Prostate gland (tissue), 2 donors: ENCODE measurements around the gene GJC1. TPM values are rescaled to one million over a fixed set of nuclear protein-coding genes. Genes with fewer than 3 reads are reported as not detected.

Experiments
- DNase-seq: peaks from one replicate; pipeline ENCODE4 v3.0.0-alpha.2; 2019; ENCODE audit warnings: low spot score
- H3K27ac ChIP-seq, 2 donors: fragments of 200-600 bp; sonication (generic); 2 replicates each; pipeline ENCODE4 v1.5.1; 2017 to 2019
- H3K27me3 ChIP-seq: fragments of 200-600 bp; sonication (generic); replicated peaks from 2 replicates; pipeline ENCODE4 v1.5.1; 2019; ENCODE audit not compliant: insufficient read depth
- H3K36me3 ChIP-seq, 2 donors: fragments of 200-600 bp; sonication (generic); 1 replicate in 1 of 2; 2 replicates in 1 of 2; pipeline versions ENCODE4 v1.5.1 to v1.8.1; 2017 to 2019
- H3K4me1 ChIP-seq: fragments of 200-600 bp; sonication (generic); replicated peaks from 2 replicates; pipeline ENCODE4 v1.5.1; 2019
- H3K4me3 ChIP-seq, 2 donors: fragments of 200-600 bp; sonication (generic); 2 replicates each; pipeline ENCODE4 v1.5.1; 2017 to 2019
- H3K9me3 ChIP-seq: fragments of 200-600 bp; sonication (generic); 2 replicates; pipeline ENCODE4 v1.5.1; 2017
- POLR2A ChIP-seq: fragments of 450-650 bp; IDR thresholded peaks from one replicate; pipeline ENCODE4 v1.6.1; 2016; ENCODE audit warnings: antibody characterized with exemption, mild to moderate bottlenecking
- POLR2AphosphoS5 ChIP-seq: sonication (generic); formaldehyde crosslinking; IDR thresholded peaks from one replicate; pipeline ENCODE4 v1.6.1; 2017; ENCODE audit warnings: antibody characterized with exemption
- WGBS: methylation state at CpG from one replicate; pipeline ENCODE4 v1.1.5; 2018; 5-methylcytosine and 5-hydroxymethylcytosine counted together
- intact Hi-C: fragments of 100-400 bp; cut with DNase I; formaldehyde crosslinking; loops from one replicate; pipeline ENCODE4 v1.14.2; 2022
- total RNA-seq, 2 donors: library from RNA; depleted of rRNA; stranded (reverse); fragments of >200 nt; gene quantifications; one replicate each; pipeline ENCODE4 v1.1.0, GENCODE V29; 2016
- TF ChIP-seq, protein P1 (sequence below), 4 experiments: fragments of 200-600 bp in 2 of 4; fragments of 450-650 bp in 2 of 4; sonication (generic) in 2 of 4; IDR thresholded peaks; 1 replicate in 3 of 4; 2 replicates in 1 of 4; pipeline ENCODE4 v1.5.1; 2016 to 2019; ENCODE audit warnings: antibody characterized with exemption in 4 of 4, mild to moderate bottlenecking in 2 of 4, moderate library complexity in 2 of 4

Gene GJC1
- total RNA-seq, 2 donors from 2014 or later, result 5.3 to 18.3 TPM

GRCh38 chr17:44848257-44848795 is 18.2 kb upstream of the GJC1 start:
- Histone ChIP-seq H3K4me1 (no peaks in the 10 kb centered on the region), H3K4me3 (no peak overlapping the region), H3K27me3 (no peaks in the 10 kb centered on the region), H3K9me3 (no peaks in the 10 kb centered on the region), H3K27ac (no peak overlapping the region), H3K36me3 (peaks cover under 1 to 25% of the 10 kb centered on the region in 2 donors)
- no peak for TF ChIP-seq POLR2A
- no peak for TF ChIP-seq POLR2AphosphoS5
- TF ChIP-seq, protein P1, sequence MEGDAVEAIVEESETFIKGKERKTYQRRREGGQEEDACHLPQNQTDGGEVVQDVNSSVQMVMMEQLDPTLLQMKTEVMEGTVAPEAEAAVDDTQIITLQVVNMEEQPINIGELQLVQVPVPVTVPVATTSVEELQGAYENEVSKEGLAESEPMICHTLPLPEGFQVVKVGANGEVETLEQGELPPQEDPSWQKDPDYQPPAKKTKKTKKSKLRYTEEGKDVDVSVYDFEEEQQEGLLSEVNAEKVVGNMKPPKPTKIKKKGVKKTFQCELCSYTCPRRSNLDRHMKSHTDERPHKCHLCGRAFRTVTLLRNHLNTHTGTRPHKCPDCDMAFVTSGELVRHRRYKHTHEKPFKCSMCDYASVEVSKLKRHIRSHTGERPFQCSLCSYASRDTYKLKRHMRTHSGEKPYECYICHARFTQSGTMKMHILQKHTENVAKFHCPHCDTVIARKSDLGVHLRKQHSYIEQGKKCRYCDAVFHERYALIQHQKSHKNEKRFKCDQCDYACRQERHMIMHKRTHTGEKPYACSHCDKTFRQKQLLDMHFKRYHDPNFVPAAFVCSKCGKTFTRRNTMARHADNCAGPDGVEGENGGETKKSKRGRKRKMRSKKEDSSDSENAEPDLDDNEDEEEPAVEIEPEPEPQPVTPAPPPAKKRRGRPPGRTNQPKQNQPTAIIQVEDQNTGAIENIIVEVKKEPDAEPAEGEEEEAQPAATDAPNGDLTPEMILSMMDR (IDR thresholded peaks at IDR 0.05), result no peak
- intact Hi-C loops, result no loop called here
- WGBS, result 66% methylated on average over 6 of the region's 6 CpGs
- DNase-seq, result no peak

GRCh38 chr17:44847586-44847985 is 17.5 kb upstream of the GJC1 start, which contains the start of gene HIGD1B:
HIGD1B (plus strand) TSS chr17:44847883; CDS start chr17:44848153, 270 bp downstream.
- TF ChIP-seq POLR2AphosphoS5, result no peak
- TF ChIP-seq, protein P1 (IDR thresholded peaks at IDR 0.05), result no peak
- no peak for TF ChIP-seq POLR2A
- Histone ChIP-seq H3K27me3 (no peaks in the 10 kb centered on the region), H3K9me3 (no peaks in the 10 kb centered on the region), H3K4me3 (no peak within 1 kb of the TSS), H3K27ac (no peak within 1 kb of the TSS), H3K4me1 (no peaks in the 10 kb centered on the region), H3K36me3 (peaks cover 0 to 17% of the 10 kb centered on the region in 2 donors)
- intact Hi-C loops, result no loop called here
- WGBS, result 79% methylated on average over 2 of the region's 2 CpGs
- DNase-seq, result no peak

DNA sequence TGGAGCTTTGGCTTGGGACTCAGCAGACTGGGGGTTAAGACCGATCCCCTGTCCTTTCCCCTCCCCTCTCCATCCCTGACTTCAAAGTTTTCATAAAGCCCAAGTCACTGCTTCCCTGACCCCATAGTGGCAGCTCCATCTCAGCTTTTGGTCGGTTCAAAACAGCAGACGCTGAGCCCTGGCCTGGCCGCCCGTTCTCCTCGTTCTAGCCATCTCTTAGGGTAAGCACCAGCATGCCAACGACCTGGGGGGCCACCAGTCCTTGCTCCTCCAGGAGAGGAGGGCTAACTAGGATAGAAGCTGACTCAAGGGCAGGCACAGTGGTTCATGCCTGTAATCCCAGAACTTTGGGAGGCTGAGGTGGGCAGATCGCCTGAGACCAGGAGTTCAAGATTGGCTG is 16.1 kb upstream of the GJC1 start:
- Histone ChIP-seq H3K27me3 (no peaks in the 10 kb centered on the region), H3K9me3 (no peaks in the 10 kb centered on the region), H3K27ac (no peak overlapping the region), H3K4me3 (no peak overlapping the region), H3K4me1 (no peaks in the 10 kb centered on the region), H3K36me3 (peaks cover 0 to 7% of the 10 kb centered on the region in 2 donors)
- 80% methylated on average over 8 of the region's 8 CpGs for WGBS
- TF ChIP-seq, protein P1 (IDR thresholded peaks at IDR 0.05), result no peak
- TF ChIP-seq POLR2AphosphoS5, result no peak
- no peak for TF ChIP-seq POLR2A
- no peak for DNase-seq
- intact Hi-C loops, result no loop called here

DNA sequence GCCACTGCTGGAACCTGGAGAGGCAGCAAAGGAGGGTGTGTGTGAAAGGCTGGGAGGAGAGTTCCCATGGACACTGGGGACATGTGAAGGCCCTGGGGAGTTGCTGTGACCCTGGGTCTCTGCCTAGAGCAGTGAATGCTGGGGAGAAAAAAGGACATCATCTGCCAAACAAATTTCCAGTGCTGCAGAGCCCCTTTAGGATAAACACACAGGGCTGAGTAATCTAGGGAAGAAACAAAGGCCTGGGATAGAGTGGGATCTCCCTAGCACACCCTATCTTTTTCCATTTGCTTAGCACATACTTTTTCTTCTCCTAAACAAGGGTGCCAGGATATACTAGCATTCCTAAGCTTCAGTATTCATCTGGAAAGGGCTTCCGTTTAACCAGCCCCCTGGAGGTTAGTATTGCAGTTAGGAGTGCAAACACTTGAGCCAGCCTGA is 14.3 kb upstream of the GJC1 start:
- H3K27ac ChIP-seq, result no peak overlapping the region
- H3K9me3 ChIP-seq, result no peaks in the 10 kb centered on the region
- DNase-seq, result no peak
- H3K4me3 ChIP-seq, result no peak overlapping the region
- intact Hi-C loops, result no loop called here
- no peak for TF ChIP-seq POLR2AphosphoS5
- TF ChIP-seq, protein P1 (IDR thresholded peaks at IDR 0.05), result no peak
- TF ChIP-seq POLR2A, result no peak
- H3K36me3 ChIP-seq, result no peaks in the 10 kb centered on the region
- WGBS, result 53% methylated on average over 1 of the region's 1 CpG
- H3K4me1 ChIP-seq, result no peaks in the 10 kb centered on the region
- H3K27me3 ChIP-seq, result no peaks in the 10 kb centered on the region

GRCh38 chr17:44842748-44843147 is 12.7 kb upstream of the GJC1 start:
- H3K4me1 ChIP-seq, result no peaks in the 10 kb centered on the region
- no peaks in the 10 kb centered on the region for H3K9me3 ChIP-seq
- H3K27ac ChIP-seq, result no peak overlapping the region
- intact Hi-C loops, result no loop called here
- no peak for DNase-seq
- no peaks in the 10 kb centered on the region for H3K36me3 ChIP-seq
- TF ChIP-seq POLR2AphosphoS5, result no peak
- TF ChIP-seq POLR2A, result no peak
- TF ChIP-seq, protein P1 (IDR thresholded peaks at IDR 0.05), result no peak
- no peak overlapping the region for H3K4me3 ChIP-seq
- WGBS, result 25% methylated on average over 5 of the region's 5 CpGs
- H3K27me3 ChIP-seq, result no peaks in the 10 kb centered on the region
